HTR-8/SVneo (cell line): ENCODE results near the gene LYPD3.
"Not testable (repeated sequence)": the region's sequence is repeated elsewhere in the genome, so short reads cannot be mapped to it uniquely, and the experiment has no call there.

ENCODE experiments used
- DNase-seq: peaks from one replicate; pipeline ENCODE4 v3.0.0; 2011; ENCODE audit warnings: low spot score, mixed read lengths; ENCODE audit not compliant: insufficient read length
- FAIRE-seq: peaks from 2 replicates; lab custom pipeline; 2011; peaks lifted over from hg19 to GRCh38; lab: Jason Lieb, UNC

The LYPD3 gene

GRCh38 chr19:43438291-43439031, 26.9 kb downstream of the LYPD3 start:
- peak; percentile 75 for FAIRE-seq
- peak; percentile 77 for DNase-seq

GRCh38 chr19:43437712-43438111, 27.7 kb downstream of the LYPD3 start:
- FAIRE-seq: no peak
- DNase-seq: no peak

GRCh38 chr19:43437284-43437683, 28.1 kb downstream of the LYPD3 start:
- not testable (repeated sequence) for FAIRE-seq, DNase-seq

GRCh38 chr19:43435775-43436174, 29.6 kb downstream of the LYPD3 start:
- DNase-seq (no peak), FAIRE-seq (no peak)

GRCh38 chr19:43433689-43434088, 31.7 kb downstream of the LYPD3 start:
- DNase-seq: no peak
- FAIRE-seq: no peak

GRCh38 chr19:43433358-43433673, 32.1 kb downstream of the LYPD3 start:
- FAIRE-seq (no peak), DNase-seq (no peak)

- no peak for FAIRE-seq
- DNase-seq: no peak
These were observed 34.4 kb downstream of the LYPD3 start for GRCh38 chr19:43430976-43431375.

GRCh38 chr19:43430142-43430710, 35.2 kb downstream of the LYPD3 start:
- FAIRE-seq (no peak), DNase-seq (no peak)

- no peak for FAIRE-seq
- no peak for DNase-seq
These were observed 36.0 kb downstream of the LYPD3 start for GRCh38 chr19:43429395-43429794.

- peak; percentile 50 for DNase-seq
- no peak for FAIRE-seq
These were observed 39.6 kb downstream of the LYPD3 start for GRCh38 chr19:43425567-43426392.

GRCh38 chr19:43423779-43424178, 41.6 kb downstream of the LYPD3 start:
- no peak for FAIRE-seq
- no peak for DNase-seq

- DNase-seq (no peak), FAIRE-seq (no peak)
These were observed 42.7 kb downstream of the LYPD3 start for GRCh38 chr19:43422689-43423066.

- no peak for DNase-seq
- no peak for FAIRE-seq
These were observed 43.3 kb downstream of the LYPD3 start for GRCh38 chr19:43422000-43422688.

GRCh38 chr19:43420954-43421353, 44.5 kb downstream of the LYPD3 start:
- no peak for FAIRE-seq
- DNase-seq: no peak

GRCh38 chr19:43416951-43417623, 48.3 kb downstream of the LYPD3 start:
- FAIRE-seq: no peak
- no peak for DNase-seq

- FAIRE-seq (no peak), DNase-seq (no peak)
These were observed 50.9 kb downstream of the LYPD3 start, which contains the start of gene TEX101 for GRCh38 chr19:43414554-43414953. TEX101 (plus strand) TSS chr19:43414890; CDS start chr19:43415920, 1,030 bp downstream.

- no peak for DNase-seq
- no peak for FAIRE-seq
These were observed 53.0 kb downstream of the LYPD3 start for GRCh38 chr19:43412441-43412840.
